K562 (cell line): Measurements from ENCODE around the gene METRN. TPM values are rescaled to one million over a fixed set of nuclear protein-coding genes. Genes with fewer than 3 reads are reported as not detected.
A peak's percentile ranks its signal among the peaks of the same experiment; 100 is the strongest.

Source experiments
- FOXP1 ChIP-seq: sonication (generic); formaldehyde crosslinking; IDR thresholded peaks from 2 replicates; pipeline ENCODE4 v1.8.0; 2022; ENCODE audit warnings: mild to moderate bottlenecking, missing genetic modification reagents
- FUS ChIP-seq: fragments of 200-400 bp; formaldehyde crosslinking; optimal IDR thresholded peaks from 2 replicates; pipeline ENCODE3; 2017; ENCODE audit warnings: low read depth, low read length
- HEY1 ChIP-seq: fragments of 250-450 bp; sonication (Bioruptor Pico); IDR thresholded peaks from 2 replicates; pipeline ENCODE4 v1.5.0; 2020; ENCODE audit warnings: mild to moderate bottlenecking, moderate library complexity, borderline replicate concordance
- MCM3 ChIP-seq: fragments of 450-650 bp; IDR thresholded peaks from 2 replicates; pipeline ENCODE4 v1.6.1; 2016
- MTF1 ChIP-seq: fragments of 250-450 bp; sonication (Bioruptor Pico); IDR thresholded peaks from 2 replicates; pipeline ENCODE4 v1.9.0; 2021; ENCODE audit warnings: moderate library complexity, mild to moderate bottlenecking, inconsistent platforms, borderline replicate concordance
- PHF8 ChIP-seq: fragments of 200-600 bp; sonication (generic); IDR thresholded peaks from 2 replicates; pipeline ENCODE4 v1.6.1; 2012; ENCODE audit warnings: mixed run types, mild to moderate bottlenecking, inconsistent platforms, low read length, moderate library complexity, borderline replicate concordance
- POLR2G ChIP-seq: fragments of 200-400 bp; formaldehyde crosslinking; IDR thresholded peaks from 2 replicates; pipeline ENCODE4 v1.6.1; 2017; ENCODE audit warnings: low read depth, mild to moderate bottlenecking, antibody characterized with exemption, low read length, moderate library complexity
- PRMT5 ChIP-seq: sonication (generic); formaldehyde crosslinking; IDR thresholded peaks from 2 replicates; pipeline ENCODE4 v1.5.0; 2020; ENCODE audit warnings: missing genetic modification reagents
- SIRT6 ChIP-seq: IDR thresholded peaks from one replicate; pipeline ENCODE4 v1.6.1; 2012; ENCODE audit warnings: low read depth, mild to moderate bottlenecking, control low read depth, inconsistent platforms, low read length, moderate library complexity
- SMARCE1 ChIP-seq: fragments of 450-650 bp; IDR thresholded peaks from 2 replicates; pipeline ENCODE4 v1.7.1; 2016; ENCODE audit warnings: mild to moderate bottlenecking
- STAT5B ChIP-seq: fragments of 250-450 bp; sonication (Bioruptor Pico); IDR thresholded peaks from 2 replicates; pipeline ENCODE4 v1.8.0; 2021; ENCODE audit warnings: mild to moderate bottlenecking, inconsistent platforms
- TAF9B ChIP-seq: fragments of 450-650 bp; IDR thresholded peaks from 2 replicates; pipeline ENCODE4 v1.6.1; 2018; ENCODE audit warnings: mild to moderate bottlenecking; ENCODE audit not compliant: partially characterized antibody
- ZNF445 ChIP-seq: fragments of 250-450 bp; sonication (Bioruptor Pico); IDR thresholded peaks from 2 replicates; pipeline ENCODE4 v1.4.0; 2020; ENCODE audit warnings: low read depth, mild to moderate bottlenecking, moderate library complexity
- ZNF696 ChIP-seq: fragments of 250-450 bp; sonication (Bioruptor Pico); conservative IDR thresholded peaks from 2 replicates; pipeline ENCODE4 v1.4.0; 2020; ENCODE audit warnings: mild to moderate bottlenecking, moderate library complexity
- polyA plus RNA-seq, 8 experiments: library from polyadenylated mRNA; depleted of rRNA in 4 of 8; stranded (reverse) in 5 of 8; unstranded in 3 of 8; fragments of >200 nt; fragmentation: Nextera tagmentation in 2 of 8; fragmentation: Illumina TruSeq in 1 of 8; extraction: Ambion mirVana in 2 of 8; extraction: Trizol in 1 of 8; gene quantifications; 2 replicates each; pipeline versions ENCODE4 v1.2.1 to v1.2.3, GENCODE V29; 2011 to 2014; ENCODE audit warnings: inconsistent platforms in 1 of 8, missing spikeins in 1 of 8
- total RNA-seq, 7 experiments: library from RNA; depleted of rRNA in 6 of 7; stranded (reverse); fragments of >200 nt in 6 of 7; fragmentation: Illumina TruSeq in 2 of 7; extraction: Trizol in 2 of 7; gene quantifications; 2 replicates each; pipeline versions ENCODE4 v1.2.1 to v1.2.3, GENCODE V29; 2011 to 2021; ENCODE audit warnings: low replicate concordance in 1 of 7
- TF ChIP-seq, protein P1 (sequence below), 2 experiments: fragments of 450-650 bp; formaldehyde crosslinking in 1 of 2; IDR thresholded peaks; 2 replicates each; pipeline versions ENCODE4 v1.4.0 to v1.6.1; 2014 to 2020; ENCODE audit warnings: mild to moderate bottlenecking in 2 of 2, borderline replicate concordance in 1 of 2, low read depth in 1 of 2

Gene METRN
- total and polyA plus RNA-seq, 9 of the 15 experiments (the other 6 are each of a cell fraction or from before 2014, with no cell fraction given), result 0.20 to 89.8 (median 15.4) TPM

DNA sequence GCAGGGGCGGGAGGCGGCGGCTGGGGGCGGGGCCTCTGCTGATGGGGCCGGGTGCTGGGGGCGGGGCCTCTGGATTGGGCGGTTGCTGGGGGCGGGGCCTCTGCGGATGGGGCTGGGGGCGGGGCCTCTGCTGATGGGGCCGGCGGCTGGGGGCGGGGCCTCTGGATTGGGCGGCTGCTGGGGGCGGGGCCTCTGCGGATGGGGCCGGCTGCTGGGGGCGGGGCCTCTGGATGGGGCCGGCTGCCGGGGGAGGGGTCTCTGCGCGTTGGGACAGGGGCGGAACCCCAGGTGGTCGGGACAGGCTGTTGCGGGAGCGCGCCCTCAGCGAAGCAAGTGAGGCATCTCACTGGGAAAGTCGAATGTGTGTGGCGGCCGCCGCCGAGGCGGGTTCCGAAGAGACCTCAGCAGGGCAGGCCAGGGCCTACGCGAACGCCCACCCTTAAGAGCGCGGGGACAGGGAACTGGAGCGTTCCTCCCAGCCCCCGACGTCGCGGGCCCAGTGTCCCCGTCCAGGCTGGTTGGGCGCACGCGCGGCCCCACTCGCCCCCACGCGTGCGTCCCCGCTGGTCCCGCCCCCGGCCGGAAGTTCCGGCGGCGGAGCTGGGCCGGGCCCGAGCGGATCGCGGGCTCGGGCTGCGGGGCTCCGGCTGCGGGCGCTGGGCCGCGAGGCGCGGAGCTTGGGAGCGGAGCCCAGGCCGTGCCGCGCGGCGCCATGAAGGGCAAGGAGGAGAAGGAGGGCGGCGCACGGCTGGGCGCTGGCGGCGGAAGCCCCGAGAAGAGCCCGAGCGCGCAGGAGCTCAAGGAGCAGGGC lies 34.9 kb upstream of the METRN start, which contains the start of gene STUB1 (continued):
- TF ChIP-seq, protein P1, sequence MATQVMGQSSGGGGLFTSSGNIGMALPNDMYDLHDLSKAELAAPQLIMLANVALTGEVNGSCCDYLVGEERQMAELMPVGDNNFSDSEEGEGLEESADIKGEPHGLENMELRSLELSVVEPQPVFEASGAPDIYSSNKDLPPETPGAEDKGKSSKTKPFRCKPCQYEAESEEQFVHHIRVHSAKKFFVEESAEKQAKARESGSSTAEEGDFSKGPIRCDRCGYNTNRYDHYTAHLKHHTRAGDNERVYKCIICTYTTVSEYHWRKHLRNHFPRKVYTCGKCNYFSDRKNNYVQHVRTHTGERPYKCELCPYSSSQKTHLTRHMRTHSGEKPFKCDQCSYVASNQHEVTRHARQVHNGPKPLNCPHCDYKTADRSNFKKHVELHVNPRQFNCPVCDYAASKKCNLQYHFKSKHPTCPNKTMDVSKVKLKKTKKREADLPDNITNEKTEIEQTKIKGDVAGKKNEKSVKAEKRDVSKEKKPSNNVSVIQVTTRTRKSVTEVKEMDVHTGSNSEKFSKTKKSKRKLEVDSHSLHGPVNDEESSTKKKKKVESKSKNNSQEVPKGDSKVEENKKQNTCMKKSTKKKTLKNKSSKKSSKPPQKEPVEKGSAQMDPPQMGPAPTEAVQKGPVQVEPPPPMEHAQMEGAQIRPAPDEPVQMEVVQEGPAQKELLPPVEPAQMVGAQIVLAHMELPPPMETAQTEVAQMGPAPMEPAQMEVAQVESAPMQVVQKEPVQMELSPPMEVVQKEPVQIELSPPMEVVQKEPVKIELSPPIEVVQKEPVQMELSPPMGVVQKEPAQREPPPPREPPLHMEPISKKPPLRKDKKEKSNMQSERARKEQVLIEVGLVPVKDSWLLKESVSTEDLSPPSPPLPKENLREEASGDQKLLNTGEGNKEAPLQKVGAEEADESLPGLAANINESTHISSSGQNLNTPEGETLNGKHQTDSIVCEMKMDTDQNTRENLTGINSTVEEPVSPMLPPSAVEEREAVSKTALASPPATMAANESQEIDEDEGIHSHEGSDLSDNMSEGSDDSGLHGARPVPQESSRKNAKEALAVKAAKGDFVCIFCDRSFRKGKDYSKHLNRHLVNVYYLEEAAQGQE (IDR thresholded peaks at IDR 0.05; ENCODE audit: borderline replicate concordance), result no peak
- TF ChIP-seq, protein P1 (CRISPR knock-in tag; IDR thresholded peaks at IDR 0.05; ENCODE audit: low read depth), result peak; percentile 62; the same call in 1 of the 2 replicates
- TF ChIP-seq SIRT6, result no peak
- TF ChIP-seq STAT5B (CRISPR knock-in tag), result no peak
- no peak for TF ChIP-seq ZNF445 (CRISPR knock-in tag)
- TF ChIP-seq SMARCE1, result no peak
- TF ChIP-seq PHF8, result peak; percentile 86; the same call in 1 of the 2 replicates
- TF ChIP-seq PRMT5 (CRISPR knock-in tag), result no peak
- no peak for TF ChIP-seq FUS
- TF ChIP-seq ZNF696 (CRISPR knock-in tag), result no peak
- no peak for TF ChIP-seq FOXP1 (CRISPR knock-in tag)
- peak; percentile 83 for TF ChIP-seq POLR2G
- no peak for TF ChIP-seq MCM3
- TF ChIP-seq TAF9B, result no peak
- no peak for TF ChIP-seq HEY1 (CRISPR knock-in tag)
- TF ChIP-seq MTF1 (CRISPR knock-in tag), result no peak
